ENCODE results near the gene AGTPBP1.
A peak's percentile ranks its signal among the peaks of the same experiment; 100 is the strongest.
"Not testable (repeated sequence)": the region's sequence is repeated elsewhere in the genome, so short reads cannot be mapped to it uniquely, and the experiment has no call there.

The AGTPBP1 gene

GRCh38 chr9:85741875-85742596 lies at the start of gene AGTPBP1:
Gene AGTPBP1, minus strand, starts transcription at chr9:85741954. Its CDS starts 29,421 bp downstream, at chr9:85712533.
- FAIRE-seq (peak; percentile 90), DNase-seq (ENCODE audit: insufficient read length, low spot score) (peak; percentile 92)
- TF ChIP-seq POLR2A (IDR thresholded peaks at IDR 0.05; ENCODE audit: low read depth, low read length), result no peak

GRCh38 chr9:85786116-85786515 lies 44.4 kb upstream of the AGTPBP1 start:
- not testable (repeated sequence) for DNase-seq (ENCODE audit: insufficient read length, low spot score)
- FAIRE-seq, result peak; percentile 100

- not testable (repeated sequence) for FAIRE-seq; DNase-seq (ENCODE audit: insufficient read length, low spot score)
Measured at GRCh38 chr9:85773844-85774243, 32.1 kb upstream of the AGTPBP1 start.

GRCh38 chr9:85761802-85762201 lies 20.0 kb upstream of the AGTPBP1 start:
- not testable (repeated sequence) for FAIRE-seq; DNase-seq (ENCODE audit: insufficient read length, low spot score)

GRCh38 chr9:85757716-85758115 lies 16.0 kb upstream of the AGTPBP1 start:
- not testable (repeated sequence) for DNase-seq (ENCODE audit: insufficient read length, low spot score); FAIRE-seq

- FAIRE-seq; DNase-seq (ENCODE audit: insufficient read length, low spot score): not testable (repeated sequence)
Measured at GRCh38 chr9:85756216-85756615, 14.5 kb upstream of the AGTPBP1 start.

- TF ChIP-seq POLR2A (IDR thresholded peaks at IDR 0.05; ENCODE audit: low read depth, low read length), result no peak
- no peak for FAIRE-seq
- no peak for DNase-seq (ENCODE audit: insufficient read length, low spot score)
Measured at GRCh38 chr9:85746309-85746708, 4.6 kb upstream of the AGTPBP1 start.

- no peak for FAIRE-seq
- TF ChIP-seq POLR2A (IDR thresholded peaks at IDR 0.05; ENCODE audit: low read depth, low read length), result no peak
- DNase-seq (ENCODE audit: insufficient read length, low spot score), result no peak
Measured at GRCh38 chr9:85745203-85745602, 3.4 kb upstream of the AGTPBP1 start.

- FAIRE-seq (no peak), DNase-seq (ENCODE audit: insufficient read length, low spot score) (no peak)
- no peak for TF ChIP-seq POLR2A (IDR thresholded peaks at IDR 0.05; ENCODE audit: low read depth, low read length)
Measured at GRCh38 chr9:85744480-85744879, 2.7 kb upstream of the AGTPBP1 start.

GRCh38 chr9:85743275-85744128 lies 1.7 kb upstream of the AGTPBP1 start:
- no peak for TF ChIP-seq POLR2A (IDR thresholded peaks at IDR 0.05; ENCODE audit: low read depth, low read length)
- DNase-seq (ENCODE audit: insufficient read length, low spot score), result peak; percentile 49
- peak; percentile 97 for FAIRE-seq

- DNase-seq (ENCODE audit: insufficient read length, low spot score) (no peak), FAIRE-seq (no peak)
Measured at GRCh38 chr9:85742597-85742936, 813 bp upstream of the AGTPBP1 start.

GRCh38 chr9:85741095-85741874 lies 469 bp downstream of the AGTPBP1 start:
- FAIRE-seq, result peak; percentile 82
- peak; percentile 35 for DNase-seq (ENCODE audit: insufficient read length, low spot score)
- TF ChIP-seq POLR2A (IDR thresholded peaks at IDR 0.05; ENCODE audit: low read depth, low read length), result 0 out of 2 replicates have a peak, but pooled peaks have one; percentile 39

More at GRCh38 chr9:85742597-85742936, 813 bp upstream of the AGTPBP1 start:
- TF ChIP-seq POLR2A (IDR thresholded peaks at IDR 0.05; ENCODE audit: low read depth, low read length), result no peak

- FAIRE-seq, result no peak
- TF ChIP-seq POLR2A (IDR thresholded peaks at IDR 0.05; ENCODE audit: low read depth, low read length), result no peak
- no peak for DNase-seq (ENCODE audit: insufficient read length, low spot score)
Measured at GRCh38 chr9:85740787-85741094, 1.0 kb downstream of the AGTPBP1 start.

- FAIRE-seq (peak; percentile 61), DNase-seq (ENCODE audit: insufficient read length, low spot score) (no peak)
- TF ChIP-seq POLR2A (IDR thresholded peaks at IDR 0.05; ENCODE audit: low read depth, low read length), result no peak
Measured at GRCh38 chr9:85738509-85738908, 3.2 kb downstream of the AGTPBP1 start.

Measured in H54 (cell line).